Measurements from ENCODE around the gene SEMA4C.

GRCh38 chr2:96879545-96880040 lies 9.7 kb upstream of the SEMA4C start:
- TF ChIP-seq CTCF (IDR thresholded peaks at IDR 0.05) (no peak), REST (IDR thresholded peaks at IDR 0.05; ENCODE audit: insufficient read depth in 1 of 2, low read depth in 2 of 2, low read length in 1 of 2) (no peak), SIN3A (IDR thresholded peaks at IDR 0.05; ENCODE audit: borderline replicate concordance, insufficient read depth, low read depth, low read length) (no peak), POLR2AphosphoS5 (IDR thresholded peaks at IDR 0.05; ENCODE audit: low read depth, low read length) (no peak)
